Thyroid gland (tissue), 4 donors: Measurements from ENCODE around the gene KRTAP4-3. TPM values are rescaled to one million over a fixed set of nuclear protein-coding genes. Genes with fewer than 3 reads are reported as not detected.
"Not testable (repeated sequence)": the region's sequence is repeated elsewhere in the genome, so short reads cannot be mapped to it uniquely, and the experiment has no call there.

Experiments used
- DNase-seq, 2 donors: peaks; one replicate each; pipeline ENCODE4 v3.0.0-alpha.2; 2019
- H3K27ac ChIP-seq, 3 donors: fragments of 200-600 bp; sonication (generic); 1 replicate in 2 of 3; 2 replicates in 1 of 3; pipeline ENCODE4 v1.5.1; 2016 to 2019; ENCODE audit warnings: mild to moderate bottlenecking in 1 of 3, moderate library complexity in 1 of 3
- H3K27me3 ChIP-seq: fragments of 200-600 bp; sonication (generic); one replicate; pipeline ENCODE4 v1.5.1; 2019
- H3K36me3 ChIP-seq, 2 donors: fragments of 200-600 bp; sonication (generic); one replicate each; pipeline ENCODE4 v1.5.1; 2016 to 2019
- H3K4me1 ChIP-seq, 2 donors: fragments of 200-600 bp; sonication (generic); one replicate each; pipeline ENCODE4 v1.5.1; 2017 to 2019
- H3K4me3 ChIP-seq, 3 donors: fragments of 200-600 bp; sonication (generic); replicated peaks in 1 of 3; 1 replicate in 2 of 3; 2 replicates in 1 of 3; pipeline ENCODE4 v1.5.1; 2016; ENCODE audit warnings: mild to moderate bottlenecking in 1 of 3
- H3K9me3 ChIP-seq: fragments of 200-600 bp; sonication (generic); one replicate; pipeline ENCODE4 v1.5.1; 2017
- CTCF ChIP-seq, 6 experiments: fragments of 200-600 bp in 3 of 6; fragments of 450-650 bp in 3 of 6; sonication (generic) in 3 of 6; IDR thresholded peaks; one replicate each; pipeline ENCODE4 v1.5.1; 2016 to 2019; ENCODE audit warnings: antibody characterized with exemption in 6 of 6, mild to moderate bottlenecking in 2 of 6, inconsistent platforms in 1 of 6, moderate library complexity in 1 of 6
- POLR2A ChIP-seq, 2 donors: fragments of 450-650 bp; IDR thresholded peaks; one replicate each; pipeline ENCODE4 v1.6.1; 2017; ENCODE audit warnings: antibody characterized with exemption in 2 of 2, mild to moderate bottlenecking in 2 of 2, moderate library complexity in 1 of 2
- WGBS, 2 donors: methylation state at CpG; one replicate each; pipeline ENCODE4 v1.1.5; 2017; 5-methylcytosine and 5-hydroxymethylcytosine counted together
- intact Hi-C: fragments of 100-400 bp; cut with DNase I; formaldehyde crosslinking; loops from one replicate; pipeline ENCODE4 v1.15.1; 2023
- total RNA-seq, 4 donors: library from RNA; depleted of rRNA; stranded (reverse); fragments of >200 nt; gene quantifications; one replicate each; pipeline ENCODE4 v1.2.3, GENCODE V29; 2016

KRTAP4-3 gene
- total RNA-seq, 4 donors from 2014 or later, result not detected

DNA sequence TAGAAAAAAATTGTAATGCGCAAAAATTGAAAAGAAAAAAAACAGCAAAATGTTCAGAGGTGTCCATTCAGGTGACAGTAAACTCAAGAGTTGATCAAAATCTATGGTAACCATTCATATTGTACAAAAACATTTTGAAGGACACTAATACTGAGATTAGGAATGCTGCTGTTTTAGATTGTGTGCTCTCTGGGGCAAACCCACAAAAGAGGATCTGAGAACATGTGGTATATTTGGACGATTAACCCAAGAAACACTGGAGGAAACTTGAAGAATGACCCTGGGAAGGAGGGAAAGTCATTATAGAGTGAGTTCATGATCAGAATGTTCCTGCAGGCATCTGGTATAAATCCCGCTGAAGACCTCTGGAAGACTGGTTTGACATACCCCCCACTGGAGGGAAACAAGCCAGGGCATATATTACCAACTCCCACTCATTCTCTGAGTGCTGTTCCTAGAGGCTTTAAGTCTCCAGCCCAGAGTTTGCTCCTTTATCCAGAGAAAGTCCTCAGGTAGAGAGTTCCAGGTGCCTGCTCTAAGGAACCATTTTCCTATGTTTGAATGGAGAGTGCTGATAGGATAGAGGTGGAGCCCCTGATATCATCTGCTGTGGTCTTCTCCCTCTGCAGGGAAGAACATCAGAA is 8.8 kb upstream of the KRTAP4-3 start:
- WGBS, 2 donors, result 78 to 85% methylated on average over 3 of the region's 3 CpGs
- no peak for DNase-seq

GRCh38 chr17:41171886-41172285 is 3.9 kb upstream of the KRTAP4-3 start:
- intact Hi-C loops, result no loop called here
- Histone ChIP-seq H3K36me3 (no peaks in the 10 kb centered on the region), H3K4me3 (no peak overlapping the region), H3K9me3 (no peaks in the 10 kb centered on the region), H3K4me1 (no peaks in the 10 kb centered on the region), H3K27ac (no peak overlapping the region), H3K27me3 (no peaks in the 10 kb centered on the region)
- TF ChIP-seq POLR2A (IDR thresholded peaks at IDR 0.05), result no peak
- TF ChIP-seq CTCF (IDR thresholded peaks at IDR 0.05), result no peak
- WGBS, 2 donors, result 75 to 85% methylated on average over 2 of the region's 2 CpGs
- no peak for DNase-seq

More for the DNA sequence above, 8.8 kb upstream of the KRTAP4-3 start:
- H3K36me3 ChIP-seq, result no peaks in the 10 kb centered on the region
- intact Hi-C loops, result no loop called here
- no peak overlapping the region for H3K27ac ChIP-seq
- no peaks in the 10 kb centered on the region for H3K4me1 ChIP-seq
- no peaks in the 10 kb centered on the region for H3K9me3 ChIP-seq
- H3K27me3 ChIP-seq, result no peaks in the 10 kb centered on the region
- H3K4me3 ChIP-seq, result no peak overlapping the region
- TF ChIP-seq CTCF (IDR thresholded peaks at IDR 0.05), result no peak
- TF ChIP-seq POLR2A (IDR thresholded peaks at IDR 0.05), result no peak

DNA sequence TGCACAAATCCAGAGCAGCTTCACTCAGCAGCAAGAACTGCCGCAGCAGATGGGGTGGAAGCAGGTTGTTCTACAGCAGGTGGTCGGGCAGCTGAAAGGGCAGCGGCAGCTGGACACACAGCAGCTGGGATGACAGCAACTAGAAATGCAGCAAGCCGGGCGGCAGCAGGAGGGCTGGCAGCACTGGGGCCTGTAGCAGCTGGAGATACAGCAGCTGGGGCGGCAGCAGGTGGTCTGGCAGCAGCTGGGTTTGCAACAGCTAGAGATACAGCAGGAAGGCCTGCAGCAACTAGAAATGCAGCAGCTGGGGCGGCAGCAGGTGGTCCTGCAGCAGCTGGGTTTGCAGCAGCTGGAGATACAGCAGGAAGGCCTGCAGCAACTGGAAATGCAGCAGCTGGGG is 460 bp downstream of the KRTAP4-3 start:
- Histone ChIP-seq H3K27me3 (no peaks in the 10 kb centered on the region), H3K36me3 (no peaks in the 10 kb centered on the region), H3K4me3 (no peak overlapping the region), H3K9me3 (no peaks in the 10 kb centered on the region), H3K4me1 (no peaks in the 10 kb centered on the region), H3K27ac (no peak overlapping the region)
- WGBS, 2 donors, result 84 to 93% methylated on average over 6 to 7 of the region's 7 CpGs
- intact Hi-C loops, result no loop called here
- DNase-seq, result no peak
- TF ChIP-seq CTCF (IDR thresholded peaks at IDR 0.05) (no peak), POLR2A (IDR thresholded peaks at IDR 0.05) (no peak)

DNA sequence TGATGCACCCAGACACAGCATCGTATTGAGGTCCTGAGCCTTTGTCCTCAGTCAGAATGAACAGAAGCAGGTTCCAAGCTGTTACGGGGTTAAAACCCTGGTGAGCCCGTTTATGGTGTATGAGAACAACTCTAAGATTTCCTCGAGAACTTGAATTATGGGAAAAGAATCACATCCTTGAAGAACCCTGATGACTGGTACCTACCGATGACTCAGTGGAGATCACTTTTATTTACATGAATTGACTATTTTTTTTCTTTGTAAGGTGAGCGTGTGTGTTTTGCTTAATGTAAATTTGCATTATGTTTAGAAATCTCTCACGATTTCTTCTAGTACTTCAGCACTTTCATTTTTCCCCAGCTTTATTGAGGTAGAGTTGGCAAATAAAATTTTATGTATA is 4.2 kb downstream of the KRTAP4-3 start:
- 75 to 76% methylated on average over 7 of the region's 7 CpGs for WGBS, 2 donors
- no peak for TF ChIP-seq CTCF (IDR thresholded peaks at IDR 0.05)
- TF ChIP-seq POLR2A (IDR thresholded peaks at IDR 0.05), result no peak
- intact Hi-C loops, result no loop called here

GRCh38 chr17:41160648-41161047 is 7.4 kb downstream of the KRTAP4-3 start, which contains the start of gene KRTAP4-4:
KRTAP4-4 (minus strand) TSS chr17:41160748; CDS start chr17:41160691, 57 bp downstream.
- Histone ChIP-seq H3K9me3 (no peaks in the 10 kb centered on the region), H3K27ac (no peak within 1 kb of the TSS), H3K4me3 (no peak within 1 kb of the TSS), H3K36me3 (no peaks in the 10 kb centered on the region), H3K4me1 (no peaks in the 10 kb centered on the region), H3K27me3 (no peaks in the 10 kb centered on the region)
- 88% methylated on average over 1 of the region's 1 CpG for WGBS, 2 donors
- intact Hi-C loops, result no loop called here
- DNase-seq, result no peak
- TF ChIP-seq POLR2A (IDR thresholded peaks at IDR 0.05) (no peak), CTCF (IDR thresholded peaks at IDR 0.05) (no peak)

More for the DNA sequence above, 4.2 kb downstream of the KRTAP4-3 start:
- Histone ChIP-seq H3K27me3 (no peaks in the 10 kb centered on the region), H3K27ac (no peak overlapping the region), H3K4me3 (no peak overlapping the region), H3K4me1 (no peaks in the 10 kb centered on the region), H3K36me3 (no peaks in the 10 kb centered on the region), H3K9me3 (no peaks in the 10 kb centered on the region)
- no peak for DNase-seq

- 79 to 83% methylated on average over 2 of the region's 3 CpGs for WGBS, 2 donors
- H3K9me3 ChIP-seq, H3K4me1 ChIP-seq, H3K27me3 ChIP-seq, H3K27ac ChIP-seq, H3K36me3 ChIP-seq, intact Hi-C loops, H3K4me3 ChIP-seq, DNase-seq: not testable (repeated sequence)
Measured at GRCh38 chr17:41160190-41160589, 7.8 kb downstream of the KRTAP4-3 start.
